HG03039 (cell line): ENCODE measurements around the gene CHIC2.
"Not testable (repeated sequence)": the region's sequence is repeated elsewhere in the genome, so short reads cannot be mapped to it uniquely, and the experiment has no call there.

Experiments
- ATAC-seq: cut with Tn5 transposase; IDR thresholded peaks from one replicate; pipeline ENCODE4 v1.9.1; 2021; ENCODE audit warnings: mild to moderate bottlenecking, moderate library complexity; ENCODE audit not compliant: unreplicated experiment

CHIC2 gene

DNA sequence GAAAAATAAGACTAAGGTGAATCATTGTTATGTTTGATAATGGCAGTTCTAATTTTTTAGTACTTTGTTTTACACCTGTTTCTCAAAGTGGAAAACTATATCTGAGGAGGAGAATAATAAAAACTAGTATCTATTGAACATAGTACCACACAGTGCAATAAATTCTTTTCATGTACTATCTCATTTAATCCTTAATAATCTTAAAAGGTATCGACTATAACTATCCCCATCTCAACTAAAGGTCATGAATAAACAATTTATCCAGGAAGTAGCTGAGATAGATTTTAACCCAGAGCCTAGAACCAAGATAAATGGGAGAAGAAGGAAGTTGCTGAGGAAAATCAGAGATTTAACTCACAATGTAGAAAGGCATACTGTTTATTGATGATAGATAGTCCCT, 2.5 kb downstream of the CHIC2 start:
- no peak for ATAC-seq

GRCh38 chr4:54061067-54061466, 3.3 kb downstream of the CHIC2 start:
- ATAC-seq, result no peak

DNA sequence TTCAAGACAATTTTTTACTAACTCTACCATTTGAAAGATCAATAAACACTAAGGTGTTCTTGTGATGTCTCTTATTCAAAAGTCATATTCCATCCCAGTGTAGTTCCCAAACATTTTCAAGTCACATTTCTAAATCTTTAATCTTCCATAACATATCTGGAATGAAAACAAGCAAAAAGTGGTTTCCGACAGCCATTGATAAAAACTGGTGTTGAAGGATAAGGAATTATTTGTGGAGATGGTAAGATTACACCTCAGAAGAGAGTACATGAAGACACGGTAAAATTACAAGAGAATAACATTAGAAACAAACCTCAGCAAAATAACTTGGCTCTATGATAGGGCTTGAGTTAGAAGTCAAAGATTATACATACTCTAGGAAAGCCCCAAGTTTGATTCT, 4.3 kb downstream of the CHIC2 start:
- ATAC-seq, result no peak

GRCh38 chr4:54058171-54058570, 6.2 kb downstream of the CHIC2 start:
- ATAC-seq, result no peak

- no peak for ATAC-seq
Measured at GRCh38 chr4:54056360-54056759, 8.0 kb downstream of the CHIC2 start.

GRCh38 chr4:54055494-54055893, 8.9 kb downstream of the CHIC2 start:
- no peak for ATAC-seq

GRCh38 chr4:54054501-54054900, 9.9 kb downstream of the CHIC2 start:
- ATAC-seq, result no peak

- not testable (repeated sequence) for ATAC-seq
Measured at GRCh38 chr4:54053322-54053721, 11.1 kb downstream of the CHIC2 start.

DNA sequence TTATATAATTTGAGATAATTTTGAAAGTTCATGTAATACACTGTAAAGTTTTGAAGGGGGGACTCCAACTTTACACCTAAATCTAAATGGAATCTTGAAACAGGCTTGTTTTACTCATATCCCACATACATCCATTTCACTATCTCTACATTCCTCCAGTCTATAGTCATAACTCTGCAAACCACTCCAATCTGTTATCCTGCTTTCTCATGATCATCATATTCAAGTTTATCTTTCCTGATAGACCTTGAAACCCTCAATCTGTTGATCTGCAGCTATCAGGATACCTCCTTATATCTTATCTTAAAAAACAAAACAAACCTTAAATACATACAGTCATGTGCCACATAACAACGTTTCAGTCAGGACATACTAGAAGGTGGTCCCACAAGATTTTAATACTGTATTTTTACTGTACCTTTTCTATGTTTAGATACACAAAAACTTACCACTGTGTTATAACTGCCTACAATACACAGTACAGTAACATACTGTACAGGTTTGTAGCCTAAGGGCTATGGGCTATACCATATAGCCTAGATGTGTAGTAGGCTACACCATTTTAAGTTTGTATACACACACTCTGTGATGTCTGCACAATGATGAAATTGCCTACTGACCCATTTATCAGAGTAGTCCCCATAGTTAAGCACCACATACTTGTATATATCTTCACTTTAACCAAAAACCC, 14.0 kb downstream of the CHIC2 start:
- no peak for ATAC-seq

DNA sequence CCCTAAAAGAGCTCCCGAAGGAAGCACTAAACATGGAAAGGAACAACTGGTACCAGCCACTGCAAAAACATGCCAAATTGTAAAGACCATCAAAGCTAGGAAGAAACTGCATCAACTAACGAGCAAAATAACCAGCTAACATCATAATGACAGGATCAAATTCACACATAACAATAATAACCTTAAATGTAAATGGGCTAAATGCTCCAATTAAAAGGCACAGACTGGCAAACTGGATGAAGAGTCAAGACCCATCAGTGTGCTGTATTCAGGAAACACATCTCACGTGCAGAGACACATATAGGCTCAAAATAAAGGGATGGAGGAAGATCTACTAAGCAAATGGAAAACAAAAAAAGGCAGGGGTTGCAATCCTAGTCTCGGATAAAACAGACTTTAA, 20.8 kb downstream of the CHIC2 start:
- not testable (repeated sequence) for ATAC-seq

DNA sequence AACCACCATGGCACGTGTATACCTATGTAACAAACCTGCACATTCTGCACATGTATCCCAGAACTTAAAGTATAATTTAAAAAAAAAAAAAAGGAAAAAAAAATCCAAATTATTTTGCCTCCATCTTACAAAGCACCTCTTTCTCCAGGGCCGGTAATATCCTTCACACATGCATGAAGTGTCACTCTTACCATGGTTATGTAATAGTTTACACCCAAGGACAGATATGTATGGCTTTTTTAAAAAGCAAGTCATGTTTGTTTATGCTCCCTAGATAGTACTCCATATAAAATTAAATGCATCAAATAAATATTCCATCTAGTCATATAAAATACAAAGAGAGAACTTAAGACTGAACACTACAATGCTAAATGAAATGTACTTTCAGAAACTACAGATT, 22.5 kb downstream of the CHIC2 start:
- no peak for ATAC-seq

DNA sequence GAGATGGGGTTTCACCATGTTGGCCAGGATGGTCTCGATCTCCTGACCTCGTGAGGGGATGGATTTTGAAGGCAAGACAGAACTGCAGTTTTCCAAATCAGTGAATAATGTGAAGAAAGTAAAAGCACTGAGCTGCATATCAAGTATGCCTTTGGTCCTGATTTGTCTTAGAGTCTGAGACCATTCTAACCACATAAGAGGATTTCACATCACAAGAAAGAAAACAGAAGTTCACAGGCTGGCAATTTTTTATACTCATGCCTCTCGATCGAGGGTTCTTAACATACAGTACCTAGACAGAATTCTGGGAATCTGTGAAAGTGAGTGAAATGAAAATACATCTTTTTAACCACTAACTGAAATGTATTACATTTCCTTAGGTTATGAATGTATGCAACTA, 23.3 kb downstream of the CHIC2 start:
- ATAC-seq, result no peak

- ATAC-seq, result no peak
Measured at GRCh38 chr4:54038056-54038455, 26.3 kb downstream of the CHIC2 start.

DNA sequence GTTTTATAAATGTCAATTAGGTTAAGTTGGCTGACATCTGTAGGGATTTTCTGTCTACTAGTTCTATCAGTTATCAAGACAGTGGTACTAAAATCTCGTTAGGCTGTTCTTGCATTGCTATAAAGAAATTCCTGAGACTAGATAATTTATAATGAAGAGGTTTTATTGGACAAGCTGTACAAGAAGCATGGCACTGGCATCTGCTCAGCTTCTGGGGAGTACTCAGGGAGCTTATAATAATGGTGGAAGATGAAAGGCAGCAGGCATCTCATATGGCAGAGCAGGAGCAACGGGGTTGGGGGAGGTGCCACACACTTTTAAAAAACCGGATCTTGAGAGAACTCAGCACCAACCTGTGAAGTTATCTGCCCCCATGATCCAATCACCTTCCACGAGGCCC, 28.2 kb downstream of the CHIC2 start:
- ATAC-seq, result no peak

- ATAC-seq, result no peak
Measured at GRCh38 chr4:54032558-54033135, 31.8 kb downstream of the CHIC2 start.

- ATAC-seq, result no peak
Measured at GRCh38 chr4:54027311-54027710, 37.1 kb downstream of the CHIC2 start.

GRCh38 chr4:54025582-54025981, 38.8 kb downstream of the CHIC2 start:
- ATAC-seq, result no peak

DNA sequence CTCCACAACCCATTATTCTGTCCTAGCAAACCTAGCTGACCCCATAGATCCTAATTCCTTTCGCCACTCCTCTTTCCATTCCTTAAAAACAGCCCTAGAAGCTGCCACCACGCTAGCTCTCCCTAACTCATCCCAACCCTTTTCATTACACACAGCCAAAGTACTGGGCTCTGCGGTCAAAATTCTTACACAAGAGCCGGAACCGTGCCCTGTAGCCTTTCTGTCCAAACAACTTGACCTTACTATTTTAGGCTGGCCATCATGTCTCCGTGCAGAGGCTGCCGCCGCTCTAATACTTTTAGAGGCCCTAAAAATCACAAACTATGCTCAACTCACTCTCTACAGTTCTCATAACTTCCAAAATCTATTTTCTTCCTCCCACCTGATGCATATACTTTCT, 41.4 kb downstream of the CHIC2 start:
- ATAC-seq, result not testable (repeated sequence)

DNA sequence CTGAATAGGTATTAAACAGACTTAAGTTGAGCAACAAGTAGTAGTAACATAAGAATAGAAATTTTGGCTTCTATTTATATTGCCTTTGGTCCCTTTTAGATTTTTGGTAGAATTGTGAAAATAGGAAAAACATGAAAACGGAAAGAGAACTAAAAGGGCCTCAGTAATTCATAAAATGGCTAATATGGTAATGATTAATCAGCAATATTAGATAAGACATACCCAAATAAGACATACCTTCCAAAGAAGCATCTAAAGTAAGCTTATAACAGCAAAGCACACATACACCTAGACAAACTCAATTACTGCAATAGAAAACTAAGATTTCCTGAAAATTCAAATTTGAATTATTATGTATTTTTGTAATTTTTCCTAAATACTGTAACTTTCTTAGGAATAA, 46.4 kb downstream of the CHIC2 start:
- ATAC-seq, result no peak

DNA sequence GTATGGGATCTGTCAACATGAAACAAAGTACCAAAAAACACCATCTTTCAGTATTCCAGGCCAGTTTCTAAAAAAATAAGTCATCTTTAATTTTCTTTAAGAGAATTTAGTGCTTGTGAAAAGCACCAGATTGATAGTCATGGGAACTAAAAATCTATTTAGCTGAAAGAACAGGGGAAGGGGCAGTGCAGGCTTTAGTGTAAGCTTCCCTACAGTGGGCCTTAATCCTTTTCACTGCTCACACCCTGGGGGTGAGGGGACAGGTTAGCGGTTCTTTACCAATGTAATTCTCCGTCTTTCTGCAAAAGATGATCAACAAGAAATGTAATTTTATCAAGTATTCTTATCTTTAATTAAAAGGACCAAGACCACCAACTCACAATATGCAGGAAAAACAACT, 47.1 kb downstream of the CHIC2 start:
- no peak for ATAC-seq

- no peak for ATAC-seq
Measured at GRCh38 chr4:54016504-54016903, 47.9 kb downstream of the CHIC2 start.

GRCh38 chr4:54015423-54016030, 48.9 kb downstream of the CHIC2 start:
- no peak for ATAC-seq
